Activated CD8-positive, alpha-beta T cell treated with anti-CD3 and anti-CD28 coated beads for 36 hours (primary cell): ENCODE results near the gene WNT10A. TPM values are rescaled to one million over a fixed set of nuclear protein-coding genes. Genes with fewer than 3 reads are reported as not detected.
"Not testable (repeated sequence)": the region's sequence is repeated elsewhere in the genome, so short reads cannot be mapped to it uniquely, and the experiment has no call there.

Source experiments
- ATAC-seq: fragments of 200-7000 bp; cut with Tn5 transposase; one replicate; pipeline ENCODE4 v1.10.0; 2021; ENCODE audit warnings: mild to moderate bottlenecking, moderate library complexity
- CTCF ChIA-PET: fragments of 350-600 bp; sonication (Branson Sonifier 250); formaldehyde crosslinking; loops from one replicate; lab custom pipeline; 2021; ENCODE audit warnings: antibody characterized with exemption; lab: Charles Lee
- POLR2A ChIA-PET: fragments of 350-600 bp; sonication (Branson Sonifier 250); formaldehyde crosslinking; loops from one replicate; lab custom pipeline; 2021; ENCODE audit warnings: antibody characterized with exemption; lab: Charles Lee
- DNase-seq: peaks from one replicate; pipeline ENCODE4 v3.0.0-alpha.2; 2020
- H3K27ac Mint-ChIP-seq: one replicate; pipeline ENCODE4 v1.8.0; 2021; ENCODE audit warnings: mild to moderate bottlenecking, mixed read lengths
- H3K27me3 Mint-ChIP-seq: one replicate; pipeline ENCODE4 v1.8.0; 2021; ENCODE audit warnings: mixed read lengths
- H3K36me3 Mint-ChIP-seq: one replicate; pipeline ENCODE4 v1.8.0; 2021; ENCODE audit warnings: low read depth, mixed read lengths
- H3K4me1 Mint-ChIP-seq: one replicate; pipeline ENCODE4 v1.8.0; 2021; ENCODE audit warnings: low read depth, mixed read lengths
- H3K4me3 Mint-ChIP-seq: one replicate; pipeline ENCODE4 v1.8.0; 2021; ENCODE audit warnings: mild to moderate bottlenecking, moderate library complexity, mixed read lengths
- H3K9me3 Mint-ChIP-seq: one replicate; pipeline ENCODE4 v1.8.0; 2021; ENCODE audit warnings: mixed read lengths
- CTCF ChIP-seq: fragments of 200-600 bp; IDR thresholded peaks from one replicate; pipeline ENCODE4 v1.8.0; 2022; ENCODE audit warnings: antibody characterized with exemption, mild to moderate bottlenecking
- intact Hi-C: fragments of 100-400 bp; cut with micrococcal nuclease; formaldehyde crosslinking; loops from one replicate; pipeline ENCODE4 v1.10.0; 2022
- total RNA-seq, 2 experiments: library from RNA; stranded (reverse); gene quantifications; one replicate each; pipeline ENCODE4 v1.2.3, GENCODE V29; 2021

Gene WNT10A
- total RNA-seq, 2 experiments from 2014 or later, result 27.9 to 29.2 TPM

DNA sequence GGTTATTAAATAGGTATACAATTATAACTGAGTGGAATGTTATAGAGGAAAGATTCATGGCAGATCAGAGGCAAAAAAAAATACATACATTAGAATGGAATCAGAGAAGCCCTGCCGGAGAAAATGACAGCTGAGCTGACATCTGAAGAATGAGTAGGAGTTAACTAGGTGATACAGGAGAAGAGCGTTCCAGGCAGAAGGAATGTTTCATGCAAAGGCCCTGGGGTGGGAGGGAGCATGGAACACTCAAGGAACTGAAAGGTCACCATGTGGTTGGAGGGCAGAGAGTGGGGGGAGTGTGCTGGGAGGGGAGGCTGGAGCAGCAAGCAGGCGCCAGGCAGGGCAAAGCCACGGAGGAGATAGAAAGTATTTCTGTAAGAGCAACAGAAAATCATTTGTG, 47.2 kb downstream of the WNT10A start:
- no peak overlapping the region for H3K27ac Mint-ChIP-seq
- H3K27me3 Mint-ChIP-seq, result peaks cover 19% of the 10 kb centered on the region
- ATAC-seq (no peak), DNase-seq (no peak)
- intact Hi-C loops, result no loop called here
- no peak for TF ChIP-seq CTCF
- no peaks in the 10 kb centered on the region for H3K4me1 Mint-ChIP-seq
- ChIA-PET CTCF (interaction anchor here (1.1 to 1.6 kb wide), 2 partner anchors 29 to 52 kb away, joined by 4 to 6 read pairs; no protein-coding TSS in a partner anchor), POLR2A (no interaction called here)
- peaks cover 4% of the 10 kb centered on the region for H3K9me3 Mint-ChIP-seq
- no peak overlapping the region for H3K4me3 Mint-ChIP-seq
- H3K36me3 Mint-ChIP-seq, result peaks cover under 1% of the 10 kb centered on the region

- H3K27ac Mint-ChIP-seq, intact Hi-C loops, CTCF ChIA-PET, H3K36me3 Mint-ChIP-seq, POLR2A ChIA-PET, ATAC-seq, H3K9me3 Mint-ChIP-seq, H3K4me3 Mint-ChIP-seq, DNase-seq, H3K4me1 Mint-ChIP-seq: not testable (repeated sequence)
- peaks cover 11% of the 10 kb centered on the region for H3K27me3 Mint-ChIP-seq
Measured at GRCh38 chr2:218930488-218930887, 49.8 kb downstream of the WNT10A start.

GRCh38 chr2:218931751-218932150, 51.1 kb downstream of the WNT10A start:
- H3K36me3 Mint-ChIP-seq, H3K27ac Mint-ChIP-seq: not testable (repeated sequence)
- H3K27me3 Mint-ChIP-seq, result peaks cover 14% of the 10 kb centered on the region

More at GRCh38 chr2:218931751-218932150, 51.1 kb downstream of the WNT10A start:
- POLR2A ChIA-PET, DNase-seq, H3K9me3 Mint-ChIP-seq, intact Hi-C loops, H3K4me3 Mint-ChIP-seq, ATAC-seq, CTCF ChIA-PET, H3K4me1 Mint-ChIP-seq: not testable (repeated sequence)

Other genes starting within 250 kb of the WNT10A start
- 10 to 100 TPM; 30.4 to 33.7 TPM for gene ZNF142, start 221.2 kb upstream of the WNT10A start, total RNA-seq
- 10 to 100 TPM; 69.6 to 76.3 TPM for gene BCS1L, start 221.2 kb upstream of the WNT10A start, total RNA-seq
- 10 to 100 TPM; 14.7 to 17.0 TPM for gene RNF25, start 208.8 kb upstream of the WNT10A start, total RNA-seq
- gene STK36, start 208.8 kb upstream of the WNT10A start, total RNA-seq, result 10 to 100 TPM; 11.6 to 14.9 TPM
- 10 to 100 TPM; 32.2 to 36.6 TPM for gene TTLL4, start 170.0 kb upstream of the WNT10A start, total RNA-seq
- gene CYP27A1, start 98.7 kb upstream of the WNT10A start, total RNA-seq, result under 1 TPM; 0.14 to 0.18 TPM
- not detected for gene PRKAG3, start 49.0 kb upstream of the WNT10A start, total RNA-seq
- under 1 TPM; 0.25 to 0.34 TPM for gene WNT6, start 21.0 kb upstream of the WNT10A start, total RNA-seq
- not detected for gene CDK5R2, start 78.8 kb downstream of the WNT10A start, total RNA-seq
- not detected for gene FEV, start 104.3 kb downstream of the WNT10A start, total RNA-seq
- gene CRYBA2, start 112.6 kb downstream of the WNT10A start, total RNA-seq, result not detected
- gene CFAP65, start 160.7 kb downstream of the WNT10A start, total RNA-seq, result not detected
- not detected for gene IHH, start 180.1 kb downstream of the WNT10A start, total RNA-seq